ENCODE data around the gene LHX6.

DNA sequence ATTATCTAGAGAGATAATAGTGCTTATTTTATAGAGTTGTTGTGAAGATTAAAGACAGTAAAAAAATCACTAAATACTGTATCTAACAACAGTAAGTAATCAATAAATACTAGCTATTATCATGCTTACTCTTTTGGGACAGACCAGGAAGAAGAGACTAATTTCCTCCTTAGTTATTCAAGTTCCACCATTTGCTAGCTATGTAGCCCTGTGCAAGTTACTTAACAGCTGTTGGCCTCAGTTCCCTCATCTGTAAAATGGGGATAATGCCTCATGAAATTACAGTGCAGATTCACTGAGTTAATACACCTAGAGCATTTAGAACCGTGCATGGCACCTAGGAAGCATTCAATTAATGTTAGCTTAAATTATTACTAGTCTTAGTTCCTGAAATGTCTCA, 33.3 kb upstream of the LHX6 start:
- TF ChIP-seq POLR2AphosphoS5 (IDR thresholded peaks at IDR 0.05; ENCODE audit: low read depth, low read length) (no peak), TCF7L2 (IDR thresholded peaks at IDR 0.05; ENCODE audit: low read depth, low read length) (no peak)

Measured in Panc1 (cell line).